Esophagus squamous epithelium (tissue), 4 donors: ENCODE data around the gene RALY.

ENCODE experiments used
- POLR2A ChIP-seq, 4 donors: fragments of 450-650 bp; IDR thresholded peaks; one replicate each; pipeline ENCODE4 v1.6.1; 2017; ENCODE audit warnings: antibody characterized with exemption in 4 of 4, mild to moderate bottlenecking in 4 of 4, moderate library complexity in 3 of 4
- TF ChIP-seq, protein P1 (sequence below), 6 experiments: fragments of 450-650 bp in 4 of 6; fragments of 200-600 bp in 2 of 6; sonication (generic) in 2 of 6; IDR thresholded peaks; one replicate each; pipeline ENCODE4 v1.5.1; 2016 to 2019; ENCODE audit warnings: antibody characterized with exemption in 6 of 6, mild to moderate bottlenecking in 4 of 6, moderate library complexity in 4 of 6

DNA sequence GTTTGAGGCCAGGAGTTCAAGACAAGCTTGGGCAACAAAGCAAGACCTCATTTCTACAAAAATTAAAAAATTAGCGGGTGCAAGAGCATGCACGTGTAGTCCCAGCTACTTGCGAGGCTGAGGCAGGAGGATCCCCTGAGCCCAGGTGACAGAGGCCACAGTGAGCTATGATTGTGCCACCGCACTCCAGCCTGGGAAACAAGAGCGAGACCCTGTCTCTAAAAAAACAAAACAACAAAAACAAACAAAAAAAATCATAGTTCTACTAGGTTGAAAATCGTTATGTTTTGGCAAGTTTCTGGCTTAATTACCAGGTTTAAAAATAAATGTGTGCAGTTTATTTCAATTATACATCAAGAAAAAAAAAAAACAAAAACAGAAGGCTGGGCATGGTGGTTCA, 115.7 kb downstream of the RALY start:
- TF ChIP-seq, protein P1, sequence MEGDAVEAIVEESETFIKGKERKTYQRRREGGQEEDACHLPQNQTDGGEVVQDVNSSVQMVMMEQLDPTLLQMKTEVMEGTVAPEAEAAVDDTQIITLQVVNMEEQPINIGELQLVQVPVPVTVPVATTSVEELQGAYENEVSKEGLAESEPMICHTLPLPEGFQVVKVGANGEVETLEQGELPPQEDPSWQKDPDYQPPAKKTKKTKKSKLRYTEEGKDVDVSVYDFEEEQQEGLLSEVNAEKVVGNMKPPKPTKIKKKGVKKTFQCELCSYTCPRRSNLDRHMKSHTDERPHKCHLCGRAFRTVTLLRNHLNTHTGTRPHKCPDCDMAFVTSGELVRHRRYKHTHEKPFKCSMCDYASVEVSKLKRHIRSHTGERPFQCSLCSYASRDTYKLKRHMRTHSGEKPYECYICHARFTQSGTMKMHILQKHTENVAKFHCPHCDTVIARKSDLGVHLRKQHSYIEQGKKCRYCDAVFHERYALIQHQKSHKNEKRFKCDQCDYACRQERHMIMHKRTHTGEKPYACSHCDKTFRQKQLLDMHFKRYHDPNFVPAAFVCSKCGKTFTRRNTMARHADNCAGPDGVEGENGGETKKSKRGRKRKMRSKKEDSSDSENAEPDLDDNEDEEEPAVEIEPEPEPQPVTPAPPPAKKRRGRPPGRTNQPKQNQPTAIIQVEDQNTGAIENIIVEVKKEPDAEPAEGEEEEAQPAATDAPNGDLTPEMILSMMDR (IDR thresholded peaks at IDR 0.05), result no peak
- no peak for TF ChIP-seq POLR2A (IDR thresholded peaks at IDR 0.05)
